Activated CD8-positive, alpha-beta T cell treated with anti-CD3 and anti-CD28 coated beads for 36 hours (primary cell): ENCODE data around the gene PPFIBP1. TPM values are rescaled to one million over a fixed set of nuclear protein-coding genes. Genes with fewer than 3 reads are reported as not detected.

Experiments
- ATAC-seq: fragments of 200-7000 bp; cut with Tn5 transposase; one replicate; pipeline ENCODE4 v1.10.0; 2021; ENCODE audit warnings: mild to moderate bottlenecking, moderate library complexity
- CTCF ChIA-PET: fragments of 350-600 bp; sonication (Branson Sonifier 250); formaldehyde crosslinking; loops from one replicate; lab custom pipeline; 2021; ENCODE audit warnings: antibody characterized with exemption; lab: Charles Lee
- POLR2A ChIA-PET: fragments of 350-600 bp; sonication (Branson Sonifier 250); formaldehyde crosslinking; loops from one replicate; lab custom pipeline; 2021; ENCODE audit warnings: antibody characterized with exemption; lab: Charles Lee
- DNase-seq: peaks from one replicate; pipeline ENCODE4 v3.0.0-alpha.2; 2020
- H3K27ac Mint-ChIP-seq: one replicate; pipeline ENCODE4 v1.8.0; 2021; ENCODE audit warnings: mild to moderate bottlenecking, mixed read lengths
- H3K27me3 Mint-ChIP-seq: one replicate; pipeline ENCODE4 v1.8.0; 2021; ENCODE audit warnings: mixed read lengths
- H3K36me3 Mint-ChIP-seq: one replicate; pipeline ENCODE4 v1.8.0; 2021; ENCODE audit warnings: low read depth, mixed read lengths
- H3K4me1 Mint-ChIP-seq: one replicate; pipeline ENCODE4 v1.8.0; 2021; ENCODE audit warnings: low read depth, mixed read lengths
- H3K4me3 Mint-ChIP-seq: one replicate; pipeline ENCODE4 v1.8.0; 2021; ENCODE audit warnings: mild to moderate bottlenecking, moderate library complexity, mixed read lengths
- H3K9me3 Mint-ChIP-seq: one replicate; pipeline ENCODE4 v1.8.0; 2021; ENCODE audit warnings: mixed read lengths
- intact Hi-C: fragments of 100-400 bp; cut with micrococcal nuclease; formaldehyde crosslinking; loops from one replicate; pipeline ENCODE4 v1.10.0; 2022
- total RNA-seq, 2 experiments: library from RNA; stranded (reverse); gene quantifications; one replicate each; pipeline ENCODE4 v1.2.3, GENCODE V29; 2021
- TF ChIP-seq, protein P1 (sequence below): fragments of 200-600 bp; IDR thresholded peaks from one replicate; pipeline ENCODE4 v1.8.0; 2022; ENCODE audit warnings: antibody characterized with exemption, mild to moderate bottlenecking

Gene PPFIBP1
- total RNA-seq, 2 experiments from 2014 or later = 6.6 to 8.8 TPM

DNA sequence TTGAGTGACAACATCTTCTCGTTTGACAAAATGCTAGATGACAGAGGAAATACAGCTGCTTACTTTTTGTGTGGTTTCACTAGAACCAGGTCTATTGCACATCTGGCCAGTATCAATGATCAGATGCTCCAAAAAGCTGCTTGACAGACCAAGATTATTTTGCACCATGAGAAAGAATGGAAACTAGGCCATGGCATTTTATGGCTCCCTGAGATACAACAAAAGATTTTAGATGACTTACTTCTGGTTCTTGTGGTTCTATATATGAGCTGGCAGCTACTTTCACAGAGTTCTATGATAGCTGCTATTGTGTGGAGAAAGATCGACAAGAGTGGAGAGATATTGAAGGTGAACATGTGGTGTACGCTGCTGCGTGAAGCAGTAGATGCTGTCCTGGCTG, 25.9 kb upstream of the PPFIBP1 start:
- Mint-ChIP-seq H3K27ac (no peak overlapping the region), H3K27me3 (peaks cover 26% of the 10 kb centered on the region), H3K4me3 (no peak overlapping the region), H3K36me3 (peaks cover 3% of the 10 kb centered on the region), H3K4me1 (peaks cover 25% of the 10 kb centered on the region), H3K9me3 (peaks cover 3% of the 10 kb centered on the region)
- DNase-seq (peak; percentile 11), ATAC-seq (peak; percentile 89)
- CTCF ChIA-PET = no interaction called here
- intact Hi-C loops = no loop called here
- TF ChIP-seq, protein P1, sequence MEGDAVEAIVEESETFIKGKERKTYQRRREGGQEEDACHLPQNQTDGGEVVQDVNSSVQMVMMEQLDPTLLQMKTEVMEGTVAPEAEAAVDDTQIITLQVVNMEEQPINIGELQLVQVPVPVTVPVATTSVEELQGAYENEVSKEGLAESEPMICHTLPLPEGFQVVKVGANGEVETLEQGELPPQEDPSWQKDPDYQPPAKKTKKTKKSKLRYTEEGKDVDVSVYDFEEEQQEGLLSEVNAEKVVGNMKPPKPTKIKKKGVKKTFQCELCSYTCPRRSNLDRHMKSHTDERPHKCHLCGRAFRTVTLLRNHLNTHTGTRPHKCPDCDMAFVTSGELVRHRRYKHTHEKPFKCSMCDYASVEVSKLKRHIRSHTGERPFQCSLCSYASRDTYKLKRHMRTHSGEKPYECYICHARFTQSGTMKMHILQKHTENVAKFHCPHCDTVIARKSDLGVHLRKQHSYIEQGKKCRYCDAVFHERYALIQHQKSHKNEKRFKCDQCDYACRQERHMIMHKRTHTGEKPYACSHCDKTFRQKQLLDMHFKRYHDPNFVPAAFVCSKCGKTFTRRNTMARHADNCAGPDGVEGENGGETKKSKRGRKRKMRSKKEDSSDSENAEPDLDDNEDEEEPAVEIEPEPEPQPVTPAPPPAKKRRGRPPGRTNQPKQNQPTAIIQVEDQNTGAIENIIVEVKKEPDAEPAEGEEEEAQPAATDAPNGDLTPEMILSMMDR = no peak
- POLR2A ChIA-PET = no interaction called here

DNA sequence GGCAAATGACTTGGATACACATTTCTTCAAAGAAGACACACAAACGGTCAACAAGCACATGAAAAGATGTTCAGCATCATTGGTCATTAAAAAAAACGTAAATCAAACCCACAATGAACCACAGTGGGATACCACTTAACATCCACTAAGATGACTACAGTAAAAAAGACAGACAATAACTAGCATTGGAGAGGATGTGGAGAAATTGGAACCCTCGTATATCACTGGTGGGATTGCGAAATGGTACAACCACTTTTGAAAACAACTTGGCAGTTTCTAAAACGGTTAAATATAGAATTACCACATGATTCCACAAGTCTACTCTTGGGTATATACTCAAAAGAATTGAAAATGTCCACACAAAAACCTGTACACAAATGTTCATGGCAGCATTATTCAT, 25.2 kb upstream of the PPFIBP1 start:
- ChIA-PET POLR2A (no interaction called here), CTCF (no interaction called here)
- Mint-ChIP-seq H3K36me3 (peaks cover 3% of the 10 kb centered on the region), H3K4me3 (no peak overlapping the region), H3K27me3 (peaks cover 26% of the 10 kb centered on the region), H3K9me3 (peaks cover 3% of the 10 kb centered on the region), H3K4me1 (peaks cover 25% of the 10 kb centered on the region), H3K27ac (no peak overlapping the region)
- intact Hi-C loops = no loop called here
- DNase-seq (no peak), ATAC-seq (no peak)
- TF ChIP-seq, protein P1 = no peak

DNA sequence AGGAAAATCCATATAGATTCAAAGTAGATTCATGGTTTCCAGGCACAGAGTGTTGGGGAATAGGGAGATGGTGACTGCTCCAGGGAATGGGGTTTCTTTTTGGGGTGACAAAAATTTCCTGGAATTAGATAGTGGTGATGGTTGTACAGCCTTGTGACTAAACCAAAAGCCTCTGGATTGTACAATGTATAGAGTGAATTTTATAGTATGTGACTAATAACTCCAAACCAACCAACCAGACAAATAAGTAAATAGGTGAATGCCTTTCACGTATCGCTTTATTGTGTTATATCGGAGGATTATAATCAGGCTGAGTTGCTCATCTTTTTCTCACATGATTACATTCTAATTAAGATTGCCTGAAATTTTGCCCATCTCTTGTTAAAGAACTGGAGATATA, 24.6 kb upstream of the PPFIBP1 start:
- DNase-seq (no peak), ATAC-seq (no peak)
- Mint-ChIP-seq H3K4me3 (no peak overlapping the region), H3K36me3 (peaks cover 3% of the 10 kb centered on the region), H3K27ac (no peak overlapping the region), H3K4me1 (peaks cover 25% of the 10 kb centered on the region), H3K27me3 (peaks cover 26% of the 10 kb centered on the region), H3K9me3 (peaks cover 3% of the 10 kb centered on the region)
- ChIA-PET POLR2A (no interaction called here), CTCF (no interaction called here)
- TF ChIP-seq, protein P1 = no peak
- intact Hi-C loops = no loop called here

DNA sequence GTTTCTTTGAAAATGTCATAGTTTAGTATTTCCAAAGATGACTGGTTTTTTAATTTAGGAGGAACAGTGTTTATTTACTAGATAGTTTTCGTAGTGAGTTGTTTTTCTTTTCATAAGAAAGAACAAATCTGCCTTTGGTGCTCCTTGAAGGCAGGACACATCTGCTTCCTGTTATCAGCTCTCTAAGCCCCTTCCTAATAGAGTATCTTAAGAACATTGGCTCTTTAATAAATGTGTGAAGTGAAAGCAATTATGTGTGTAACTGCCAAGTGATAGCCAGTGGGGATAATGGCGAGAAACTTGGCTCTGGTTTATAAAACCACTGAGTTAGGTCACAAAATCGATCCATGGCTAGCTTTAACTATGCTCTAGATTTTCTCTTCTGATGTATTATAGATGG, 23.5 kb upstream of the PPFIBP1 start:
- intact Hi-C loops = no loop called here
- TF ChIP-seq, protein P1 = no peak
- peaks cover 3% of the 10 kb centered on the region for H3K9me3 Mint-ChIP-seq
- no peak for DNase-seq
- peaks cover 25% of the 10 kb centered on the region for H3K4me1 Mint-ChIP-seq
- ChIA-PET POLR2A (no interaction called here), CTCF (no interaction called here)
- ATAC-seq = no peak
- no peak overlapping the region for H3K27ac Mint-ChIP-seq
- H3K36me3 Mint-ChIP-seq = peaks cover 3% of the 10 kb centered on the region
- no peak overlapping the region for H3K4me3 Mint-ChIP-seq
- H3K27me3 Mint-ChIP-seq = peaks cover 22% of the 10 kb centered on the region

DNA sequence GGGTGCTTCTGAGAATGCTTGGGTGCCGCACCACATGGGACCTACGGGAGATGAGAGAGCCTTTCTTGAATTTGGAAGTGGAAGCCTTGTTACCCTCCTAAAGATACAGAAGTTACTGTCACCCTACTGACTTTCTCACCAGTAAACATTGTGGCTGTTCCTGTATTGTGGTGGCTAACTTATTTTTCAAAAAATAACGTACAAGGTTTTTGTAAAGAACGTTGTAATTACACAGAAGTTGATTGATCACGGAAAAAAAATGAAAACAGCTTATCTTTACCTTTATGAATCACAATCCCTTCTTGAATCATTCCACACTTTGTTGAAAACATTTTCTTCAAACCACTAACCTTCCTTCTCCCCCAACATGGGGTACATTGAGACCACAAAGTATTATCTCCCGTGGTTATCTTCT, 22.0 kb upstream of the PPFIBP1 start:
- POLR2A ChIA-PET = no interaction called here
- peaks cover 8% of the 10 kb centered on the region for H3K9me3 Mint-ChIP-seq
- TF ChIP-seq, protein P1 = no peak
- H3K27me3 Mint-ChIP-seq = peaks cover 17% of the 10 kb centered on the region
- H3K4me3 Mint-ChIP-seq = no peak overlapping the region
- peaks cover 25% of the 10 kb centered on the region for H3K4me1 Mint-ChIP-seq
- peak; percentile 31 for ATAC-seq
- peaks cover 3% of the 10 kb centered on the region for H3K36me3 Mint-ChIP-seq
- intact Hi-C loops = no loop called here
- CTCF ChIA-PET = no interaction called here
- DNase-seq = no peak
- peak overlapping the region; percentile 8 for H3K27ac Mint-ChIP-seq
